GM12872 (cell line): ENCODE measurements around the gene TLE6.

Source experiments
- TF ChIP-seq, protein P1 (sequence below): IDR thresholded peaks from 3 replicates; pipeline ENCODE4 v1.5.1; 2011; ENCODE audit warnings: low read depth, mild to moderate bottlenecking, low read length, moderate library complexity; ENCODE audit not compliant: insufficient read depth

Gene TLE6

GRCh38 chr19:3008994-3009393 is 31.6 kb downstream of the TLE6 start:
- TF ChIP-seq, protein P1, sequence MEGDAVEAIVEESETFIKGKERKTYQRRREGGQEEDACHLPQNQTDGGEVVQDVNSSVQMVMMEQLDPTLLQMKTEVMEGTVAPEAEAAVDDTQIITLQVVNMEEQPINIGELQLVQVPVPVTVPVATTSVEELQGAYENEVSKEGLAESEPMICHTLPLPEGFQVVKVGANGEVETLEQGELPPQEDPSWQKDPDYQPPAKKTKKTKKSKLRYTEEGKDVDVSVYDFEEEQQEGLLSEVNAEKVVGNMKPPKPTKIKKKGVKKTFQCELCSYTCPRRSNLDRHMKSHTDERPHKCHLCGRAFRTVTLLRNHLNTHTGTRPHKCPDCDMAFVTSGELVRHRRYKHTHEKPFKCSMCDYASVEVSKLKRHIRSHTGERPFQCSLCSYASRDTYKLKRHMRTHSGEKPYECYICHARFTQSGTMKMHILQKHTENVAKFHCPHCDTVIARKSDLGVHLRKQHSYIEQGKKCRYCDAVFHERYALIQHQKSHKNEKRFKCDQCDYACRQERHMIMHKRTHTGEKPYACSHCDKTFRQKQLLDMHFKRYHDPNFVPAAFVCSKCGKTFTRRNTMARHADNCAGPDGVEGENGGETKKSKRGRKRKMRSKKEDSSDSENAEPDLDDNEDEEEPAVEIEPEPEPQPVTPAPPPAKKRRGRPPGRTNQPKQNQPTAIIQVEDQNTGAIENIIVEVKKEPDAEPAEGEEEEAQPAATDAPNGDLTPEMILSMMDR: no peak

DNA sequence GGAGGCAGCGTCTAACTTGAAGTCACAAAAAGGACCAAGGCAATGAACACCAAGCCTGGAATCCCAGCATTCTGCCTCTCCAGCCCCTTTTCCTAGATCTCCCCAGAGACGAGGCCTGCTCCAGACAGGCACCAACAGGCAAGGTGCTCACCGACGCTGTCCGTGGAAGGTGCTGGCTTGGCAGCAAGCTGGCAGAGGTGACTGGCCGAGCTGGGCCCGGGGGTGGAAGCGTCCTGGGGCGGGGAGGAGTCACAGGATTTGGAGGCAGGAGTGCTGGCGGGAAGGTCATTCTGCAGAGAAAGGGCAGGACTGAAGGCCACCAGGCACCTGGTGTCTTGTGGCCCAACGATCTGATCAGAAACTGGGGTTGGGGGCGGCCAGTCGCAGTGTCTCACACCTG is 33.5 kb downstream of the TLE6 start:
- TF ChIP-seq, protein P1: no peak

GRCh38 chr19:3012621-3013262 is 35.4 kb downstream of the TLE6 start:
- TF ChIP-seq, protein P1: no peak

DNA sequence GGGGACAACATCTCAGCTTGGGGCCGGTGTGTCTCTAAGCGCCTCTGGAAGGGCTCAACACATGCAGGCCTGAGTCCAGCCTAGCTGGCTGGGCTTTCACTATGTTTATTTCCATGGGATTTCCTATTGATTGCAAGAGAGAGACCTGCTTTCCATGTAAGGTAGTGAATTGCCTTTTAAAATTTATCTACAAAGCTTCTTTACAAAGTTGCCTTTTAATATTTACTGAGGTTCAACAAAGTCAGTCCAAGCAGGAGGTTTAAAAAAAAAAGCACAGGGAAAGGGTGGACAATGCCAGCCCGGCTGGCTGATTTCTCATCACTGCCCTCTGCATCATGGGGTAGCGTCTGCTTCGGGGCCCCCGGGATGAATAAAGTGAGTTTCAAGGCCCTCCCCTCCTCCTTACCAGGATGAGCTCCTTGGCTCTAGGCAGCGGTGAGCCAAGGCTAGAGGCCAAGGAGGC is 35.9 kb downstream of the TLE6 start:
- TF ChIP-seq, protein P1: no peak

- TF ChIP-seq, protein P1: no peak
Observed at GRCh38 chr19:3014135-3014534, 36.8 kb downstream of the TLE6 start.

GRCh38 chr19:3015126-3016057 is 38.0 kb downstream of the TLE6 start:
- TF ChIP-seq, protein P1: no peak

DNA sequence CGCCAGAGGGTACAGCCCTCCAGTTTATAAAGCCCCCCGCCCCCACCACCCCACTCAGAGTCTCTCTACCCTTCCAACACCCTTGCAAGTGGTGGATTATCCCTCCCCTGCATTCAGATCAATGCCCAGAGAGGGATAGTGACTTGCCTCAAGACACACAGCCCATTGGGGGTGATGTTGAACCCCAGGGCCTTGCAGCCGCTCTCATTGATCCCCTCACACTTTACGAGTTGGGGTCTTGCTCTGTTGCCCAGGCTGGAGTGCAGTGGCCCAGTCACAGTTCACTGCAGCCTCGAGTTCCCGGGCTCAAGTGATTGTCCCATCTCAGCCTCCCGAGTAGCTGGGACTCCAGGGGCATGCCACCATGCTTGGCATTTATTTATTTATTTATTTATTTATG is 40.6 kb downstream of the TLE6 start:
- TF ChIP-seq, protein P1: no peak
